ENCODE results near the gene TTC8.
"Not testable (repeated sequence)": the region's sequence is repeated elsewhere in the genome, so short reads cannot be mapped to it uniquely, and the experiment has no call there.

The TTC8 gene

DNA sequence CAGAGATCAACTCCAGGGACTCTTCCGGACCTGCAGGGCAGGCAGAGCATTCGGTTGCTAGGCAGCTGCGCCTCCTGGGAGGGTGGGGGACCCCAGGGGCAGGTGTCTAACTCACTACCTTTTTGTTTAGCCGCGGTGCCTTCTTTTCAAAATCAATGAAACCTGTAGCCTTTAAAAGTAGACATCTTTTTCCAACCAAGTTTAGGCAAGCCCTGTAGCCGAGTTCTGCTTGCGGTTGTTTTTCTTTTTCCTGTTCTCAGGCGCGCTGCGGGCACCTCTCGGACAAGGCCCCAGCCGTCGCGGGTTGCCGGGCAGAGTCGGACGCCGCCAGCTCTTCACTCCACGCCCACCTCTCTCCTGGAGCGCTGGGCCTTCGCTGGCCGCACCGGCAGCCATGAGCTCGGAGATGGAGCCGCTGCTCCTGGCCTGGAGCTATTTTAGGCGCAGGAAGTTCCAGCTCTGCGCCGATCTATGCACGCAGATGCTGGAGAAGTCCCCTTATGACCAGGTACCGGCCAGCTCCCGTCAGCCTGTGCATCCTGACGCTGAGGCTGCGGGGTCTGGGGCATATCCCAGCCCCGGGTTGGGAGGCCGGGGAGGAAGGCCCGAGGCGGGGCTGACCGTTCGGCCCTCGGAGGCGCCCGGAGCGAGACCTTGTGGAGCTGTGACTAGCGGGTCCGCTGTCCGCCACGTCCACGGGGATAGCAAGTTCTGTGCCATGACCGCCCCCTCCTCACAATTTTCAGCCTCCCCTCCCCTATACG lies at the start of gene TTC8:
TTC8 (plus strand) TSS at position 338 of the 764 bp plus-strand sequence; CDS start at position 395, 57 bp downstream.
- peak; percentile 88 for DNase-seq

- DNase-seq = no peak
These were observed 48.9 kb upstream of the TTC8 start for GRCh38 chr14:88775532-88775931.

GRCh38 chr14:88785911-88786310 lies 38.5 kb upstream of the TTC8 start:
- DNase-seq = no peak

DNA sequence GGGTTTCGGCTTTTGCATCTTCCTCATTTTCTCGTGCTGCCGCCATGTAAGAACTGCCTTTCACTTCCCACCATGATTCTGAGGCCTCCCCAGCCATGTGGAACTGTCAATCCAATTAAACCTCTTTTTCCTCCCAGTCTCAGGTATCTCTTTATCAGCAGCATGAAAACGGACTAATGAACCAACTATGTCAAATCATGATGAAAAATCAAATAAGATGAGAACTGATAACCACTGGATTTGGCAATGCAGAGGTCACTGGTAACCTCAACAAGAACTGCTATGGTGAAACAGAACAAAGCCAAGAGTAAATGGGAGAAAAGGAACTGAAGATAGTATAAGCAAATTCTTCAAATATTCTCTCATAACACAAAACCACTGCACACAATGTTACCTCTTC lies 37.7 kb upstream of the TTC8 start:
- DNase-seq = no peak

DNA sequence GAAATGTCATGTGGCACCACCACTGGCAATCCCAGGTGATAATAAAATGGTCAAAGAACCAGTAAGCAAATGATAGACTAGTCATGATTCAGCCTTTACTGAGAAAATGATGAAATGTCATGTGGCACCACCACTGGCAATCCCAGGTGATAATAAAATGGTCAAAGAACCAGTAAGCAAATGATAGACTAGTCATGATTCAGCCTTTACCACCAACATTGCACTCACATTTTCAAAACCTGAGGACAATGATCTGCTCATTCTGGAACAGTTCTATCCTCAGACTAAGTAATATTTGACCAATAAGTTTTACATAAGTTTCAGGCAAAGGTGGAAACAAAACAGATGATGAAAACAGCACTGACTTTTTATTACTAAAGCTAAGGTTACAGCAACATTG lies 34.9 kb upstream of the TTC8 start:
- not testable (repeated sequence) for DNase-seq

DNA sequence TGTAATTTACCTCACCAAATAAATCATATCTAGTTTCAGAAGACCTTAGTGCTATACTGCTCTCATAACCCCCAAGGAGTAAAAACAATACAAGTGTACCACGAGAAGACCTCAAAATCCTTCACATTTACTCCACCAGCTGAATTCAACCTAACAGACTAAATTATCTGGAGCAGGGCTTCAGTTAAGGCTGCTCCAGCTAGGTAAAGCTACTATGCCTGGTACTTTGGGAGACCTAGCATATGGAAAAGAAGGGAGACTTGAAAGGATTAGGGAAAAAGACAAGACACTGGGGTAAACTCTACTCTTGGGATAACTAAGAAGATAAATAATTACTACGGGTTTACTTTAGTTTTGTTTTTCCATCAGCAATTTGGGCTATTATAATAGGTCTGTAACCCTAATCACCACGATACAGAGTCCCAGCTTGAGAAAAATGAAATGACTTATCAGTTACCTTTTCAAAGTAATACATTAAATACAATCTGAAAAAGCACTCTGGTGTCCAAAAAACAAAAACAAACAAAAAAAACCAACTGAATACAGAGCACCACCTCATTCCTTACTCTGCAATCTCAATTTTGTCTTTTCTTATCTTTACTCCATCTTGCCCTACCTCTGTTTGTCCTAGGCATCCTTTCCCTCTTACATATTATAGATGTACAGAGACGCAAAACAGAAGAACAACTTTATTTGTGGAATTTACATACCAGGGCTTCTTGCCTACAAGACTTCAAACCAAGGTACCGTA lies 33.8 kb upstream of the TTC8 start:
- DNase-seq = no peak

DNA sequence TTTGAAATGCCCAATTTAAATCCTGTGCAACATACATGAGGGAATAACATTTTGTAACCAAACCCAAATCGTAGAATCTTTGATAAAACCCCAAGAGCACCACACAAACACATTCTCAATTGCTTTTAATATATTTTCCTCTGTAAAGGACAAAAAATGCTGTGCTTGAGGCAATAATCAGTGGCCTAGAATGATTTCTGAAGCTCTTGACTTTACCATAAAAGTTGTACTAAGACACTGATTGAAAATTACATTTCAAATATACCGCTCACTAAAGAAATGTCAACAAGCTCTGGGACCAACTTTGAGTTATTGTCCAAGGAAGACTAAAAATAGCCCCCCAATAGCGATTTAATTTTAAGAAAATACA lies 33.2 kb upstream of the TTC8 start:
- no peak for DNase-seq

DNA sequence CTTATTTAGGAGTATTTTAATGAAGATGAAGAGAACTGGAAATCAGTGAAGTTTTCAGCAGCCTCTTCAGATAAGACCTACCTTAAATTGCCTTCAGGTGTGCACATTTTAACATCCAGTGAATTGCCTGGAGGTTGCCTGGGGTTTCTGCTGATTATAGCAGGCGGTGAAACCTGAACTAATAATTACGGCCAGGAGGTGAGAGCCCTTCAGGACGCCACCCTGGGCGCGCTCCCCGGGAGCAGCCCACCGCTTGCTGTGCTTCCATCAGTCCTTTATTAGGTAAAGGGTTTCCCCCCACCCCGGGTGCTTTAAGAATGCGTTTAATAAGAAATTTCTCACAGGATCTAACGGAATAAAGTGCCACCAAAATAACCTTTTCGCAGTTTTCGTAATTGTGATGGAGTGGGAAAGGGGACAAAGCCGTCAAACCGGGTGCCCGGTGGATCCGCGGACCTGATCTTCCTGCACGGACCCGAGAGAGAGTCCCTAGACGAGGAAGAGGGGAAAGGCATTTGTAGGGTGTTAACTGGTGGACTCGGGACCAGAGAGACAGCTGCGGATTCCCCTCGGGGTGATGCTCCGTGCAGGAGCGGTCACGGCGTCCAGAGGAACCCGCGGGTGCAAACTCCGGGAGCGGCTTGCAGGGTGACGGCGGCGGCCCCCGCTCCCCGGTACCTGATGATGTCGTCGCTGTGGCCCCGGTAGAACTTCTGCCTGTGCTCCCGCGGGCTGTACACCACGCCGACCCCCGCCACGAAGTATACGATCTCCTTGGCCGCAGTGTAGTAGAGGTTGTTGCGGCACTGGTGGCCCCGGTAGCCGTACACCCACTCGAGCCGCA lies 32.6 kb upstream of the TTC8 start:
- peak; percentile 76 for DNase-seq

GRCh38 chr14:88792473-88793258 lies 31.8 kb upstream of the TTC8 start, which contains the start of gene EML5:
Gene EML5 (minus strand): TSS chr14:88792953. CDS start chr14:88792503, 450 bp downstream.
- peak; percentile 81 for DNase-seq

GRCh38 chr14:88793259-88793625 lies 31.2 kb upstream of the TTC8 start:
- DNase-seq = no peak

- DNase-seq = peak; percentile 87
These were observed 26.3 kb upstream of the TTC8 start for GRCh38 chr14:88798156-88798555.

DNA sequence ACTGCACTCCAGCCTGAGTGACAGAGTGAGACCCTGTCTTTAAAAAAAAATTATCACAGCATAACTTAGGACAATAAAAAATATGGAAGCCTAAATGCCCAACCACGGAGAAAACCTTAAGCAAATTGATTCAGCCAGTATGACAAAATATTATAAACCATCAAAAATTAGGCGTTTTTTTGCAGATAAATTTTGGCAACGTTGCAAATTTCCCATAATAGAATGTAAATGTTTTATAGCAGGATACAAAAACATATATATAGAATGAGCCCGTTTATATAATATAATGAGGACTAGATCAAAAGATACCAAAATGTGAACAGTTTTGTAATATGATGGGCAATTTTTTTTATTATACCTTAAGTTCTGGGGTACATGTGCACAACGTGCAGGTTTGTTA lies 24.9 kb upstream of the TTC8 start:
- no peak for DNase-seq

- no peak for DNase-seq
These were observed 21.9 kb upstream of the TTC8 start for GRCh38 chr14:88802596-88802995.

GRCh38 chr14:88804035-88804434 lies 20.4 kb upstream of the TTC8 start:
- no peak for DNase-seq

GRCh38 chr14:88804477-88804876 lies 20.0 kb upstream of the TTC8 start:
- no peak for DNase-seq

DNA sequence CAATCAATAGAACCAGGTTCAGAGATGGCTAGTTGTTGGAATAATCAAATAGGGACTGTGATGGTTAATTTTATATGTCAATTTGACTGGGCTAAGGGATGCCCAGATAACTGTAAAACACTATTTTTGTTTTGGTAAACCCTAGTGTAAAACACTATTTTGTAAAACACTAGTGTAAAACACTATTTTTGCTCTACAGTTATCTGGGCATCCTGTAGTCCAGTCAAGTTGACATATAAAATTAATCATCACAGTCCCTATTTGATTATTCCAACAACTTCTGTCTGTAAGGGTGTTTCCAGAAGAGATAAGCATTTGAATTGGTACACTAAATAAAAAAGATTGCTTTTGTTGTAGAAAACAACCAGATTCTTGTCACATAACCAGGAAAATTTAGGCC lies 16.1 kb upstream of the TTC8 start:
- DNase-seq = no peak

DNA sequence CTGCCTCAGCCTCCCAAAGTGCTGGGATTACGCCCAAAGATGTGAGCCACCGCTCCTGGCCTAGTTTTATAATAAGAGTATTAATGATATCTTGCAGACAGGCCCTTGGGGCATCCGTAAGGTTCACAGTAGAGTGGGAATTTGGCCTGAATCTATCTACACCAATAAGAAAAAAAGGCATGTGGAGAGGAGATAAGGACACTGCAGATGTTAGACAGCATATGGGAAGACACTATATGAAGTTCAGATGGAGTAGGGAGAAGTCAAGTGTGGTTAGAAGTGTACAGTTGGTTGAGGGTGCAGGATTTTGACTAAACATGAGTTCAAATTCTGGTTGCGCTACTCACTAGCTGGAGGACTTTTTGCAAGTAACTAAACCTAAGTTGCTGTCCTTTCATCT lies 8.5 kb upstream of the TTC8 start:
- DNase-seq = no peak

GRCh38 chr14:88818018-88818417 lies 6.4 kb upstream of the TTC8 start:
- no peak for DNase-seq

DNA sequence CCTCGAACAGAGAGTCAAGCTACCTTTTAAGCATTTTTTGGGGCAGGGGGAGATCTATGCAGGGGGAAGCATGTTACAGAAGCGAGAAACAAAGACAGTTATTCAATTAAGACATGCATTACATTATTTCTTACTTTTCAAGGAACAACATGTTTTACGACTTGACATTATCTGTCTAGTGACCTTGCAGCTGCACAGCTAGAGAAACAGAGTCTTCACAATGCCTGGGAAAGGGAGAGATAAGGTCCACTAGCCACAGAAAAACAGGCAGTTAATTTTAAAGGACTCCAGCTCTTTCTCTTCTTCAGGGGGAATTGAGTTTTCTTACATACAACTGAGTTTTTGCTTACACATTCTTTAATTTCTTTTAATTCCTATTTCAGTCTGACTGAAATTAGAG lies 4.8 kb upstream of the TTC8 start:
- not testable (repeated sequence) for DNase-seq

DNA sequence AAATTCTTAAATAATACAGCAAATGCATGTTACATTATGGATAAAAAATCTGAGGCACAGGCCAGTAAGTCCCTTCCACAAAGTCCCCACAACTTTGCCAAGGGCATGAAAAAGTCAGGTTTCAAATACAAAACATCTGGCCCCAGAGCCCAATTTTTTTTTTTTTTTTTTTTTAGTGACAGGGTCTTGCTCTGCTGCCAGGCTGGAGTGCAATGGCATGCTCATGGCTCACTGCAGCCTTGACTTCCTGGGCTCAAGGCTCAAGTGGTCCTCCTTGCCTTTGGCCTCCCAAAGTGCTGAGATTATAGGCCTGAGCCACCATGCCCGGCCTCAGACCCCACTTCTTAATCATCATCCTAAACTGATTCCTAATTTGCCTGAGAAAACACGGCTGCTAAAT lies 3.1 kb upstream of the TTC8 start:
- DNase-seq = no peak

GRCh38 chr14:88821888-88822287 lies 2.6 kb upstream of the TTC8 start:
- DNase-seq = no peak

- no peak for DNase-seq
These were observed 510 bp upstream of the TTC8 start for GRCh38 chr14:88823968-88824313.

GRCh38 chr14:88825078-88825458 lies 617 bp downstream of the TTC8 start:
- DNase-seq = no peak
